RWPE2 (cell line): ENCODE data around the gene TMEM45B.

Experiments used
- ATAC-seq: fragments of 200-7000 bp; cut with Tn5 transposase; 3 replicates; pipeline ENCODE4 v1.9.1; 2021; ENCODE audit warnings: low read depth
- DNase-seq: peaks from one replicate; pipeline ENCODE4 v3.0.0-alpha.2; 2020; ENCODE audit warnings: low spot score
- H3K27ac ChIP-seq: fragments of 450-650 bp; 2 replicates; pipeline ENCODE4 v1.5.1; 2017; ENCODE audit warnings: mild to moderate bottlenecking; ENCODE audit not compliant: poor library complexity, severe bottlenecking
- H3K27me3 ChIP-seq: fragments of 250-450 bp; sonication (Bioruptor Pico); 2 replicates; pipeline ENCODE4 v1.5.1; 2021; ENCODE audit warnings: mild to moderate bottlenecking, moderate library complexity; ENCODE audit not compliant: insufficient read depth, poor library complexity, severe bottlenecking
- H3K36me3 ChIP-seq: fragments of 250-450 bp; sonication (Bioruptor Pico); 2 replicates; pipeline ENCODE4 v1.5.1; 2020; ENCODE audit warnings: low read depth, mild to moderate bottlenecking, moderate library complexity
- H3K4me1 ChIP-seq: fragments of 250-450 bp; sonication (Bioruptor Pico); 2 replicates; pipeline ENCODE4 v1.5.1; 2021; ENCODE audit warnings: mild to moderate bottlenecking, moderate library complexity; ENCODE audit not compliant: insufficient read depth, poor library complexity, severe bottlenecking
- H3K4me3 ChIP-seq: fragments of 250-450 bp; sonication (Bioruptor Pico); 2 replicates; pipeline ENCODE4 v1.5.1; 2021; ENCODE audit warnings: mild to moderate bottlenecking, moderate library complexity; ENCODE audit not compliant: severe bottlenecking
- H3K9me3 ChIP-seq: fragments of 250-450 bp; sonication (Bioruptor Pico); 2 replicates; pipeline ENCODE4 v1.5.1; 2021; ENCODE audit warnings: mild to moderate bottlenecking, moderate library complexity; ENCODE audit not compliant: severe bottlenecking
- CTCF ChIP-seq: fragments of 450-650 bp; IDR thresholded peaks from one replicate; pipeline ENCODE4 v1.5.1; 2017; ENCODE audit warnings: mild to moderate bottlenecking, moderate library complexity; ENCODE audit not compliant: poor library complexity, severe bottlenecking

Gene TMEM45B

DNA sequence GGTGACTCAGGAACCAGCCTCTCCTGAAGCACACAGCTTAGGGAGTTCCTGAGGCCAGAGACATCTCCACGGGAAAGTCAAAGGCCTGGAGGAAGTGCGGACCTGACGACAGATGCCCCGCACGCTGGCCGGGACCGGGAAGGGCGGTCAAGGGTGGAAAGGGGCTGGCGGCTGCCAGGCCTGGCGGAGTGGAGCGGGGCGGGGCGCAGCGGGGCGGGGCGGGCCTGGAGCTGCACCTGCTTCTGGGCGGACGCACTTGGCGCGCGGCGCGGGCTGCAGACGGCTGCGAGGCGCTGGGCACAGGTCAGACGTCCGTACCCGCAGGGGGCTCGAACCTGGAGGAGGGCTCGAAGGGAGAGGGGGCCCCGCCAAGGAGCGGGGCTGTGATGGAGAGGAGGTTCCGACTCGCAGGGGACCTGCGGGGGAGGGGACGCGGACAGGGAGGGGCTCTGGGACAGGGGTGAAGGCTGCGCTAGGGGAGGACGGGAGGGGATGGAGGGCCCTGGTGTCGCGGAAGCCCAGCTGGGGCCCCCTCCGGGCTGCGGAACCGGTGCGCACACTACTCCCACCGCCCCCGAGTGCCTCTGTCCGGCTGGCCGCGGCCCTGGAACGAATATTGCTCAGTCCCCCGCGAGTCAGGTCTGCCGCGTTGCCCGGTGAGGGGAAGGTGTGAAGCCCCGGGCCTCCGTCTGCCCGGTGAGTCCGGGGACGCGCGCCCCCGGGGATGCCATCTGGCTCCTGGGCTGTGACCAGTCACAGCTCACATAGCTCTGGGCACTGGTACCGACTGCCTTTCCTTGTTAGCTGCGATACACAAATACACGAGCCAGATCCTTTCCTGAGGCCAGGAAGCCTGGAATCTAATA lies at the start of gene TMEM45B:
Gene TMEM45B, plus strand, starts transcription at position 253 of the 866 bp plus-strand sequence. CDS start 36,635 bp downstream, outside the sequence.
- no peaks in the 10 kb centered on the region for H3K27me3 ChIP-seq
- no peak within 1 kb of the TSS for H3K4me3 ChIP-seq
- TF ChIP-seq CTCF, result no peak
- H3K4me1 ChIP-seq, result peaks cover 4% of the 10 kb centered on the region
- H3K27ac ChIP-seq, result no peak within 1 kb of the TSS
- no peak; the same call in 2 of the 3 replicates for ATAC-seq
- no peaks in the 10 kb centered on the region for H3K36me3 ChIP-seq
- H3K9me3 ChIP-seq, result no peaks in the 10 kb centered on the region
- DNase-seq, result no peak

DNA sequence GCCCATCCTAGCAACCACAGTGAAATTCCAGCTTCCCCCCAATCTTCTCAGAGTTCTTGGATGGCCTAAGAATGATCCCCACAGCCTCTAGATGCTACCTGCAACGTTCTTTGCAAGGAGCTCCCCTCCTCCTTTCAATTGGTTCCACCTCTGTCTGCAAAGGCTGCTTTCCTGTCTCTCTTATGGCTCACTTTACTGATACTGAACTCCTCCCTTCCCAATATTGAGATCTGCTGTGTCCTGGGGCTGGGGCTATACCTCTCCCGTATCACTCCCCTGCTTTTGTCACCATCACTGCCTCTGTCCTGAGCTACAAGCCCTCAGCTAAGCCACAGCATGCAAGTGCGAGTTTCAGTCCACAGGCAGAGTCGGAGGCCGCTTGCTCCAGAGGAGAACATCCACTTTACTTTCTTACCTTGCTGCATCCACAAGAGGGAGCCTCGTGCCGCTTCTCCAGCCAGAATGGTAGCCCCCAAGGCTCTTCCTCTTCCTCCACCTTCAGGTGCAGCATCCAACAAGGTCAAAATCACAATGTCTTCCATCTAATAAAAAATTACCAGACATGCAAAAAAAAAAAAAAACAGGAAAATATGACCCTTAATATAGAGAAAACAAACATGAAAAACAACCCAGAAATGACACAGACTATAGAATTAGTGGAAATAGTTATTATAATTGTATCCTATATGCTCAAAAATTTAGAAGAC lies 48.6 kb upstream of the TMEM45B start:
- no peaks in the 10 kb centered on the region for H3K9me3 ChIP-seq
- DNase-seq, result no peak
- H3K4me1 ChIP-seq, result no peaks in the 10 kb centered on the region
- H3K27me3 ChIP-seq, result no peaks in the 10 kb centered on the region
- H3K36me3 ChIP-seq, result no peaks in the 10 kb centered on the region
- 0 out of 3 replicates have a peak, but pooled peaks have one; percentile 42 for ATAC-seq
- H3K4me3 ChIP-seq, result no peak overlapping the region
- TF ChIP-seq CTCF, result peak; percentile 68
- H3K27ac ChIP-seq, result no peak overlapping the region

DNA sequence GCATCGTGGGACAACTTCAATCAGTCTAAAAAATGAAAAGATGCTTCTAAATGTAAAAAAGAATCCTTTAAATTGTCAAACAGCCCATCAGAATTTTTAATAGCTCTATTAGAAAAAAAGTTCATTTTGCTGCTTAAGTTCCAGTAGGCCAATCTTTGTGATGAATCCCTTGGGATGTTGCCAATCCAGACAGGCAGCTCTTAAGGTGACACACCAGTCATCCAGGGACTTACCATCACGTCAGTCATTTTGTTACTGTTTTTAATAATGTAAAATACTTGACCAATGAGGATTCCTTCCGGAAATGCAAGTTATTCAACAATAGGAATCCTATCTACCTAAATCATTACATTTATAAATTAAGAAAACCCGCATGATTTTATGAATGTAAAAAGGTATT lies 47.8 kb upstream of the TMEM45B start:
- ATAC-seq, result no peak
- Histone ChIP-seq H3K36me3 (no peaks in the 10 kb centered on the region), H3K27me3 (no peaks in the 10 kb centered on the region), H3K9me3 (peaks cover 2% of the 10 kb centered on the region), H3K4me3 (no peak overlapping the region), H3K27ac (no peak overlapping the region), H3K4me1 (no peaks in the 10 kb centered on the region)
- TF ChIP-seq CTCF, result no peak
- DNase-seq, result no peak

GRCh38 chr11:129768356-129768755 lies 47.3 kb upstream of the TMEM45B start:
- no peaks in the 10 kb centered on the region for H3K27me3 ChIP-seq
- no peak for TF ChIP-seq CTCF
- H3K4me3 ChIP-seq, result no peak overlapping the region
- no peak overlapping the region for H3K27ac ChIP-seq
- H3K9me3 ChIP-seq, result peaks cover 2% of the 10 kb centered on the region
- H3K36me3 ChIP-seq, result no peaks in the 10 kb centered on the region
- ATAC-seq (no peak), DNase-seq (no peak)
- no peaks in the 10 kb centered on the region for H3K4me1 ChIP-seq
